GM21723 (cell line): ENCODE data around the gene JUP.
"Not testable (repeated sequence)": the region's sequence is repeated elsewhere in the genome, so short reads cannot be mapped to it uniquely, and the experiment has no call there.

Source experiments
- ATAC-seq: cut with Tn5 transposase; IDR thresholded peaks from one replicate; pipeline ENCODE4 v1.9.1; 2021; ENCODE audit warnings: mild to moderate bottlenecking, moderate library complexity; ENCODE audit not compliant: unreplicated experiment

The JUP gene

GRCh38 chr17:41786227-41787020 lies at the start of gene JUP:
TSS of gene JUP (minus strand) at chr17:41786711. CDS start at chr17:41771854, 14,857 bp downstream.
- peak; percentile 88 for ATAC-seq

GRCh38 chr17:41835800-41836549 lies 49.5 kb upstream of the JUP start, which contains the start of gene NT5C3B:
TSS of gene NT5C3B (minus strand) at chr17:41836232. CDS start at chr17:41836193, 39 bp downstream.
- peak; percentile 62 for ATAC-seq

- peak; percentile 41 for ATAC-seq
Measured at GRCh38 chr17:41835214-41835799, 48.8 kb upstream of the JUP start.

GRCh38 chr17:41829961-41830360 lies 43.5 kb upstream of the JUP start:
- not testable (repeated sequence) for ATAC-seq

GRCh38 chr17:41825175-41825845 lies 38.8 kb upstream of the JUP start:
- ATAC-seq = no peak

GRCh38 chr17:41824086-41824485 lies 37.6 kb upstream of the JUP start:
- no peak for ATAC-seq

- no peak for ATAC-seq
Measured at GRCh38 chr17:41823580-41823979, 37.1 kb upstream of the JUP start.

GRCh38 chr17:41823141-41823524 lies 36.6 kb upstream of the JUP start:
- no peak for ATAC-seq

GRCh38 chr17:41822216-41823140 lies 36.0 kb upstream of the JUP start:
- no peak for ATAC-seq

- no peak for ATAC-seq
Measured at GRCh38 chr17:41821776-41822175, 35.3 kb upstream of the JUP start.

GRCh38 chr17:41818024-41818423 lies 31.5 kb upstream of the JUP start:
- no peak for ATAC-seq

- no peak for ATAC-seq
Measured at GRCh38 chr17:41816637-41817320, 30.3 kb upstream of the JUP start.

GRCh38 chr17:41814195-41814594 lies 27.7 kb upstream of the JUP start:
- ATAC-seq = no peak

- ATAC-seq = no peak
Measured at GRCh38 chr17:41813699-41814124, 27.2 kb upstream of the JUP start.

GRCh38 chr17:41813152-41813680 lies 26.7 kb upstream of the JUP start:
- no peak for ATAC-seq

GRCh38 chr17:41812381-41813151 lies 26.1 kb upstream of the JUP start, which contains the start of gene FKBP10:
TSS of gene FKBP10 (plus strand) at chr17:41813004. CDS start at chr17:41813035, 31 bp downstream.
- no peak for ATAC-seq

- peak; percentile 73 for ATAC-seq
Measured at GRCh38 chr17:41811549-41812380, 25.3 kb upstream of the JUP start, which contains the start of gene P3H4. TSS of gene P3H4 (minus strand) at chr17:41811949. CDS start at chr17:41811915, 34 bp downstream.
